K562 (cell line): ENCODE data around the gene SOCS3. TPM values are rescaled to one million over a fixed set of nuclear protein-coding genes. Genes with fewer than 3 reads are reported as not detected.

ENCODE experiments used
- GATAD2A ChIP-seq: fragments of 450-650 bp; IDR thresholded peaks from 2 replicates; pipeline ENCODE4 v1.6.1; 2017
- MEF2A ChIP-seq: IDR thresholded peaks from 2 replicates; pipeline ENCODE4 v1.6.1; 2011; ENCODE audit warnings: low read depth, mild to moderate bottlenecking, low read length, moderate library complexity; ENCODE audit not compliant: control insufficient read depth
- NR1H2 ChIP-seq: sonication (generic); formaldehyde crosslinking; IDR thresholded peaks from 2 replicates; pipeline ENCODE4 v1.4.0; 2020; ENCODE audit warnings: mild to moderate bottlenecking, missing genetic modification reagents
- ZBTB11 ChIP-seq, 3 experiments: fragments of 200-800 bp in 1 of 3; fragments of 250-450 bp in 1 of 3; fragments of 450-650 bp in 1 of 3; sonication (Bioruptor Pico) in 1 of 3; sonication (Bioruptor generic) in 1 of 3; formaldehyde crosslinking in 1 of 3; IDR thresholded peaks; 2 replicates each; pipeline versions ENCODE4 v1.6.1 to v1.8.0; 2016 to 2022; ENCODE audit warnings: mild to moderate bottlenecking in 2 of 3, missing genetic modification characterization in 2 of 3, missing compliant biosample characterization in 1 of 3, moderate library complexity in 1 of 3
- ZNF318 ChIP-seq, 2 experiments: fragments of 450-650 bp; IDR thresholded peaks; 2 replicates each; pipeline ENCODE4 v1.6.1; 2016; ENCODE audit warnings: mild to moderate bottlenecking in 2 of 2, borderline replicate concordance in 1 of 2, low read depth in 1 of 2, moderate library complexity in 1 of 2
- ZNF764 ChIP-seq: fragments of 250-450 bp; sonication (Bioruptor Pico); IDR thresholded peaks from 2 replicates; pipeline ENCODE4 v1.4.0; 2020; ENCODE audit warnings: low read depth, mild to moderate bottlenecking, moderate library complexity
- polyA plus RNA-seq, 8 experiments: library from polyadenylated mRNA; depleted of rRNA in 4 of 8; stranded (reverse) in 5 of 8; unstranded in 3 of 8; fragments of >200 nt; fragmentation: Nextera tagmentation in 2 of 8; fragmentation: Illumina TruSeq in 1 of 8; extraction: Ambion mirVana in 2 of 8; extraction: Trizol in 1 of 8; gene quantifications; 2 replicates each; pipeline versions ENCODE4 v1.2.1 to v1.2.3, GENCODE V29; 2011 to 2014; ENCODE audit warnings: inconsistent platforms in 1 of 8, missing spikeins in 1 of 8
- total RNA-seq, 7 experiments: library from RNA; depleted of rRNA in 6 of 7; stranded (reverse); fragments of >200 nt in 6 of 7; fragmentation: Illumina TruSeq in 2 of 7; extraction: Trizol in 2 of 7; gene quantifications; 2 replicates each; pipeline versions ENCODE4 v1.2.1 to v1.2.3, GENCODE V29; 2011 to 2021; ENCODE audit warnings: low replicate concordance in 1 of 7
- TF ChIP-seq, protein P1 (sequence below): sonication (generic); formaldehyde crosslinking; IDR thresholded peaks from 2 replicates; pipeline ENCODE4 v1.9.0; 2022; ENCODE audit warnings: mild to moderate bottlenecking, missing genetic modification reagents
- TF ChIP-seq, protein P2 (sequence below): fragments of 200-800 bp; sonication (Bioruptor generic); IDR thresholded peaks from 2 replicates; pipeline ENCODE4 v1.6.1; 2016; ENCODE audit warnings: missing genetic modification characterization, missing compliant biosample characterization

Gene SOCS3
- total and polyA plus RNA-seq, 9 of the 15 experiments (the other 6 are each of a cell fraction or from before 2014, with no cell fraction given): 0.56 to 38.9 (median 13.7) TPM

DNA sequence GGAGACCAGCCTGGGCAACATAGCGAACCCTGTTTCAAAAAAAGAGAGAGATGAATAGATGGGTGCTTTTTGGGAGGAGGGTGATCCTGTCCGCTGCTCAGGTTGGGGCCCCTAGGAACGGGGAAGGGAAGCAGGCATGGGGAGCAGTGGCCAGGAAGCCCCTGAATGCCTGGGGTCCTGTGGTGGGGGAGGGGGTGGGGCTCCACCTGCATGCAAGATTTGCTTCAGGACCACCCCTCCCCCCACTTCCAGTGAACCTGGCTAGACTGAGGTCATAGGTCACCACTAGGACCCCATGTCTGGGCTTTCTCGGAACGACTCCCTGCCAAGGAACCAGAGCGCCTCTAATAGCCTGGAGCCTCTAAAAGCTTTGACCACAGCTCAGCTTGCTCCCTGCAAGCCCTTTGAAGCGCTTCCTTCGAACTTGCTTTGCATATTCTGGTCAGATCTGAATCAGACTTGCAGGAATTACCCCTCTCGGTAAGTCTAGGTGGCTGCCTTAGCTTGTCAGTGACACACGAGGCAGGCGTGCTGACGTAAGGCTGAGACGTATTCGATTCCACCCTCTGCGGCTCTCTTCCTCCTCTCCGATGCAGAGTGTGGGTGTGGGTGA is 3.7 kb downstream of the SOCS3 start (continued):
- no peak for TF ChIP-seq ZNF764
- TF ChIP-seq ZBTB11 (CRISPR knock-in tag; IDR thresholded peaks at IDR 0.05): no peak
- TF ChIP-seq ZNF318 (IDR thresholded peaks at IDR 0.05; ENCODE audit: borderline replicate concordance in 1 of 2, low read depth in 1 of 2): no peak
- no peak for TF ChIP-seq GATAD2A
- TF ChIP-seq, protein P1, sequence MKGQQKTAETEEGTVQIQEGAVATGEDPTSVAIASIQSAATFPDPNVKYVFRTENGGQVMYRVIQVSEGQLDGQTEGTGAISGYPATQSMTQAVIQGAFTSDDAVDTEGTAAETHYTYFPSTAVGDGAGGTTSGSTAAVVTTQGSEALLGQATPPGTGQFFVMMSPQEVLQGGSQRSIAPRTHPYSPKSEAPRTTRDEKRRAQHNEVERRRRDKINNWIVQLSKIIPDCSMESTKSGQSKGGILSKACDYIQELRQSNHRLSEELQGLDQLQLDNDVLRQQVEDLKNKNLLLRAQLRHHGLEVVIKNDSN (CRISPR knock-in tag): no peak
- TF ChIP-seq, protein P2, sequence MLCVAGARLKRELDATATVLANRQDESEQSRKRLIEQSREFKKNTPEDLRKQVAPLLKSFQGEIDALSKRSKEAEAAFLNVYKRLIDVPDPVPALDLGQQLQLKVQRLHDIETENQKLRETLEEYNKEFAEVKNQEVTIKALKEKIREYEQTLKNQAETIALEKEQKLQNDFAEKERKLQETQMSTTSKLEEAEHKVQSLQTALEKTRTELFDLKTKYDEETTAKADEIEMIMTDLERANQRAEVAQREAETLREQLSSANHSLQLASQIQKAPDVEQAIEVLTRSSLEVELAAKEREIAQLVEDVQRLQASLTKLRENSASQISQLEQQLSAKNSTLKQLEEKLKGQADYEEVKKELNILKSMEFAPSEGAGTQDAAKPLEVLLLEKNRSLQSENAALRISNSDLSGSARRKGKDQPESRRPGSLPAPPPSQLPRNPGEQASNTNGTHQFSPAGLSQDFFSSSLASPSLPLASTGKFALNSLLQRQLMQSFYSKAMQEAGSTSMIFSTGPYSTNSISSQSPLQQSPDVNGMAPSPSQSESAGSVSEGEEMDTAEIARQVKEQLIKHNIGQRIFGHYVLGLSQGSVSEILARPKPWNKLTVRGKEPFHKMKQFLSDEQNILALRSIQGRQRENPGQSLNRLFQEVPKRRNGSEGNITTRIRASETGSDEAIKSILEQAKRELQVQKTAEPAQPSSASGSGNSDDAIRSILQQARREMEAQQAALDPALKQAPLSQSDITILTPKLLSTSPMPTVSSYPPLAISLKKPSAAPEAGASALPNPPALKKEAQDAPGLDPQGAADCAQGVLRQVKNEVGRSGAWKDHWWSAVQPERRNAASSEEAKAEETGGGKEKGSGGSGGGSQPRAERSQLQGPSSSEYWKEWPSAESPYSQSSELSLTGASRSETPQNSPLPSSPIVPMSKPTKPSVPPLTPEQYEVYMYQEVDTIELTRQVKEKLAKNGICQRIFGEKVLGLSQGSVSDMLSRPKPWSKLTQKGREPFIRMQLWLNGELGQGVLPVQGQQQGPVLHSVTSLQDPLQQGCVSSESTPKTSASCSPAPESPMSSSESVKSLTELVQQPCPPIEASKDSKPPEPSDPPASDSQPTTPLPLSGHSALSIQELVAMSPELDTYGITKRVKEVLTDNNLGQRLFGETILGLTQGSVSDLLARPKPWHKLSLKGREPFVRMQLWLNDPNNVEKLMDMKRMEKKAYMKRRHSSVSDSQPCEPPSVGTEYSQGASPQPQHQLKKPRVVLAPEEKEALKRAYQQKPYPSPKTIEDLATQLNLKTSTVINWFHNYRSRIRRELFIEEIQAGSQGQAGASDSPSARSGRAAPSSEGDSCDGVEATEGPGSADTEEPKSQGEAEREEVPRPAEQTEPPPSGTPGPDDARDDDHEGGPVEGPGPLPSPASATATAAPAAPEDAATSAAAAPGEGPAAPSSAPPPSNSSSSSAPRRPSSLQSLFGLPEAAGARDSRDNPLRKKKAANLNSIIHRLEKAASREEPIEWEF (CRISPR knock-in tag): no peak
- no peak for TF ChIP-seq NR1H2
- TF ChIP-seq MEF2A: no peak
